Cardiac fibroblast (primary cell): ENCODE results near the gene TNFRSF14.

Experiments used
- DNase-seq, 2 donors: peaks; one replicate each; pipeline versions ENCODE4 v3.0.0 to v3.0.0-alpha.2; 2010; ENCODE audit warnings: low read depth in 2 of 2
- H3K4me3 ChIP-seq, 2 donors: replicated peaks in 1 of 2; 1 replicate in 1 of 2; 2 replicates in 1 of 2; pipeline ENCODE4 v1.5.1; 2011; ENCODE audit warnings: low read depth in 2 of 2, low read length in 2 of 2, mild to moderate bottlenecking in 2 of 2, moderate library complexity in 1 of 2
- TF ChIP-seq, protein P1 (sequence below): IDR thresholded peaks from one replicate; pipeline ENCODE4 v1.5.1; 2011; ENCODE audit warnings: low read depth, mild to moderate bottlenecking, low read length, inconsistent platforms

TNFRSF14 gene

GRCh38 chr1:2595812-2596529, 39.8 kb downstream of the TNFRSF14 start:
- TF ChIP-seq, protein P1, sequence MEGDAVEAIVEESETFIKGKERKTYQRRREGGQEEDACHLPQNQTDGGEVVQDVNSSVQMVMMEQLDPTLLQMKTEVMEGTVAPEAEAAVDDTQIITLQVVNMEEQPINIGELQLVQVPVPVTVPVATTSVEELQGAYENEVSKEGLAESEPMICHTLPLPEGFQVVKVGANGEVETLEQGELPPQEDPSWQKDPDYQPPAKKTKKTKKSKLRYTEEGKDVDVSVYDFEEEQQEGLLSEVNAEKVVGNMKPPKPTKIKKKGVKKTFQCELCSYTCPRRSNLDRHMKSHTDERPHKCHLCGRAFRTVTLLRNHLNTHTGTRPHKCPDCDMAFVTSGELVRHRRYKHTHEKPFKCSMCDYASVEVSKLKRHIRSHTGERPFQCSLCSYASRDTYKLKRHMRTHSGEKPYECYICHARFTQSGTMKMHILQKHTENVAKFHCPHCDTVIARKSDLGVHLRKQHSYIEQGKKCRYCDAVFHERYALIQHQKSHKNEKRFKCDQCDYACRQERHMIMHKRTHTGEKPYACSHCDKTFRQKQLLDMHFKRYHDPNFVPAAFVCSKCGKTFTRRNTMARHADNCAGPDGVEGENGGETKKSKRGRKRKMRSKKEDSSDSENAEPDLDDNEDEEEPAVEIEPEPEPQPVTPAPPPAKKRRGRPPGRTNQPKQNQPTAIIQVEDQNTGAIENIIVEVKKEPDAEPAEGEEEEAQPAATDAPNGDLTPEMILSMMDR: no peak
- no peak for DNase-seq
- H3K4me3 ChIP-seq: no peak overlapping the region

GRCh38 chr1:2596530-2597333, 40.6 kb downstream of the TNFRSF14 start:
- H3K4me3 ChIP-seq: no peak overlapping the region
- TF ChIP-seq, protein P1: no peak
- DNase-seq: no peak

DNA sequence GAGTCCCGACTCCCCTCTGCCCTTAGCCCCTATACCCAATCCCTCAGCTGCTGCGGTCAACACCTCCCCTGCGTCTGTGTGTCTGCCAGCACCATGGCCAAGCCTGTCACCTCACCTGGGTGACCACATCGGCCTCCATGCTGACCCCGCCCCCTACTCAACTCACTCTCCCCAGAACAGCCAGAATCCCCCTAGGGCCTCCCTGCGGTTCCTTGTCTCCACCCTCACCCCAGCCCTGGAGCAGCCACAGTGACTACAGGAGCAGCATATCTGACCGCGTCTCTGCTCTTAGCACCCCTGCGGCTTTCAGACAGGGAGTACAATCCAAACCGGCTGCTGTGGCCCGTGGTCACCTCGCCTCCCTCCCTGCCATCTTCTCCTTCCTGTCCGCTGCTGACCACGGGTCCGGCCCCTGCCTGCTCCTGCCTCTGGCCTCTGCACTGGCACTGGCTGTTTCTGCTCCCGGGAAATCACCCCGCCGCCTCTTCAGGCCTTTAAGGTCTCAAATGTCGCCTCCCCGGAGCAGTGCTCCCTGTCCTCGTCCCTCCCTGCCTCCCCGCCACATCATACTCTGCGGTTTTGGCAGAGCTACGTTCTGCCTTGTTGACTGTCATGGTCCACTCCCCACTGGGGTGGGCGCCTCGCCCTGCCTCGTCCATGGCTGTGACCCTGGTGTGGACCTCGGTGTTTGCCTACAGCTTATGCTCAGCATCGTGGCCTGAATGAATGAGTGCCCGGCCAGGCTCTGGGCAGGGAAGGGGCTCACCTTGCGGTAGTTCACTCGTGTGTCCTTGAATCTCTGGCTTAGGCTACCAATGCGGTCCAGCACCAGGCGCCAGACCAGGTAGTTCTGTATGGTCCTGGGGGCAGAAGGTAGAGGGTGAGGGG, 41.5 kb downstream of the TNFRSF14 start:
- no peak for DNase-seq
- no peak overlapping the region for H3K4me3 ChIP-seq
- TF ChIP-seq, protein P1: no peak

- TF ChIP-seq, protein P1: no peak
- no peak overlapping the region for H3K4me3 ChIP-seq
- DNase-seq: no peak
These were observed 42.3 kb downstream of the TNFRSF14 start for GRCh38 chr1:2598329-2598931.

DNA sequence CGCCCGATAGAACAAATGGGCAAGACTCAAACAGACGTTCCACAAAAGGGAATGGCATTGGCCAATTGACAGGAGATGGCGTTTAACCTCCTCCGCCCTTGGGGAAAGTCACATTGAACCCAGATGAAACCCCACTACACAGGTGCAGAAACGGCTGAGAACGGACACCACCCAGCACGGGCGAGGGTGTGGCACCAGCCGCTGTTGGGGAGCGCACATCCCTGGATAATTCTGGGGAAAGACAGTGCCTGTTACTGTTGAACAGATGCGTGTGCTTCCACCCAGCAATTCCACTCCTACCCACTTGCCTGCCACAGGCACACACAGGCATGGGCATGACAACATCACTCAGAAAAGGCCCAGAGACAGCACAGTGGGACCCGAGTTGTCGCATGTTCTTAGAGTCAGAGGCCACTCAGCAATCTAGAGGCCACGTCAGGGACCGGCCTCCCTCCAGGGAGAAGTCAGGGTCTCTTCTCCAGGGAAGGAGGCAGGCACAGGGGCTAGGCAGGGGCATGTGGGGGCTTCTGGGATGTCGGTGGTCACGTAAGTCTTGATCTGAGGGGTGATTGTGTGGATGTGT, 45.6 kb downstream of the TNFRSF14 start:
- TF ChIP-seq, protein P1: no peak
- no peak for DNase-seq

GRCh38 chr1:2602311-2602835, 46.2 kb downstream of the TNFRSF14 start:
- TF ChIP-seq, protein P1: no peak
- DNase-seq: no peak
- no peak overlapping the region for H3K4me3 ChIP-seq

More for the DNA sequence above, 45.6 kb downstream of the TNFRSF14 start:
- H3K4me3 ChIP-seq: no peak overlapping the region
